Muscle layer of colon (tissue), 2 donors: ENCODE measurements around the gene CYP19A1.

Experiments used
- H3K27ac ChIP-seq: one replicate; pipeline ENCODE4 v1.7.0; 2013; ENCODE audit warnings: low read depth, mild to moderate bottlenecking, low read length, moderate library complexity
- H3K27me3 ChIP-seq, 2 donors: one replicate each; pipeline ENCODE4 v1.7.0; 2013; ENCODE audit warnings: low read length in 2 of 2, mild to moderate bottlenecking in 2 of 2; ENCODE audit not compliant: insufficient read depth in 2 of 2, control insufficient read depth in 1 of 2
- H3K36me3 ChIP-seq: one replicate; pipeline ENCODE4 v1.7.0; 2013; ENCODE audit warnings: mild to moderate bottlenecking, low read length; ENCODE audit not compliant: insufficient read depth
- H3K4me1 ChIP-seq: one replicate; pipeline ENCODE4 v1.7.0; 2013; ENCODE audit warnings: mild to moderate bottlenecking, low read length; ENCODE audit not compliant: insufficient read depth
- H3K4me3 ChIP-seq, 2 donors: one replicate each; pipeline ENCODE4 v1.7.0; 2013; ENCODE audit warnings: low read length in 2 of 2, low read depth in 1 of 2, mild to moderate bottlenecking in 1 of 2, moderate library complexity in 1 of 2
- H3K9ac ChIP-seq: one replicate; pipeline ENCODE4 v1.7.0; 2013; ENCODE audit warnings: low read length
- H3K9me3 ChIP-seq: one replicate; pipeline ENCODE4 v1.7.0; 2013; ENCODE audit warnings: mild to moderate bottlenecking, low read length
- donor health status: abdominal sarcoma.
- donor health status: Adenocarcinoma of cecum.

Gene CYP19A1

GRCh38 chr15:51186181-51186705 is 152.2 kb downstream of the CYP19A1 start:
- H3K36me3 ChIP-seq, result no peaks in the 10 kb centered on the region
- no peaks in the 10 kb centered on the region for H3K9me3 ChIP-seq
- no peak overlapping the region for H3K4me3 ChIP-seq
- H3K27me3 ChIP-seq, result no peaks in the 10 kb centered on the region
- no peak overlapping the region for H3K27ac ChIP-seq
- no peaks in the 10 kb centered on the region for H3K4me1 ChIP-seq
- no peak overlapping the region for H3K9ac ChIP-seq

GRCh38 chr15:51185213-51186159 is 152.9 kb downstream of the CYP19A1 start:
- no peak overlapping the region for H3K4me3 ChIP-seq
- H3K27me3 ChIP-seq, result no peaks in the 10 kb centered on the region
- H3K36me3 ChIP-seq, result no peaks in the 10 kb centered on the region
- H3K9ac ChIP-seq, result no peak overlapping the region
- H3K9me3 ChIP-seq, result no peaks in the 10 kb centered on the region
- H3K4me1 ChIP-seq, result no peaks in the 10 kb centered on the region
- H3K27ac ChIP-seq, result no peak overlapping the region

- Histone ChIP-seq H3K4me1 (no peaks in the 10 kb centered on the region), H3K27ac (no peak overlapping the region), H3K27me3 (no peaks in the 10 kb centered on the region), H3K9me3 (no peaks in the 10 kb centered on the region), H3K36me3 (no peaks in the 10 kb centered on the region), H3K9ac (no peak overlapping the region), H3K4me3 (no peak overlapping the region)
These were observed 153.8 kb downstream of the CYP19A1 start for GRCh38 chr15:51184627-51185026.

- Histone ChIP-seq H3K27me3 (no peaks in the 10 kb centered on the region), H3K4me3 (no peak overlapping the region), H3K27ac (no peak overlapping the region), H3K9me3 (no peaks in the 10 kb centered on the region), H3K9ac (no peak overlapping the region), H3K4me1 (no peaks in the 10 kb centered on the region), H3K36me3 (no peaks in the 10 kb centered on the region)
These were observed 155.3 kb downstream of the CYP19A1 start for GRCh38 chr15:51183076-51183475.

- H3K4me3 ChIP-seq, result no peak overlapping the region
- no peak overlapping the region for H3K9ac ChIP-seq
- no peaks in the 10 kb centered on the region for H3K9me3 ChIP-seq
- H3K4me1 ChIP-seq, result no peaks in the 10 kb centered on the region
- H3K27ac ChIP-seq, result no peak overlapping the region
- H3K36me3 ChIP-seq, result no peaks in the 10 kb centered on the region
- H3K27me3 ChIP-seq, result no peaks in the 10 kb centered on the region
These were observed 156.5 kb downstream of the CYP19A1 start for GRCh38 chr15:51181905-51182304.

GRCh38 chr15:51181221-51181620 is 157.2 kb downstream of the CYP19A1 start:
- no peak overlapping the region for H3K4me3 ChIP-seq
- H3K9ac ChIP-seq, result no peak overlapping the region
- no peaks in the 10 kb centered on the region for H3K27me3 ChIP-seq
- H3K27ac ChIP-seq, result no peak overlapping the region
- H3K4me1 ChIP-seq, result no peaks in the 10 kb centered on the region
- H3K9me3 ChIP-seq, result no peaks in the 10 kb centered on the region
- H3K36me3 ChIP-seq, result no peaks in the 10 kb centered on the region

- Histone ChIP-seq H3K9ac (no peak overlapping the region), H3K4me3 (no peak overlapping the region), H3K36me3 (no peaks in the 10 kb centered on the region), H3K27ac (no peak overlapping the region), H3K9me3 (no peaks in the 10 kb centered on the region), H3K27me3 (no peaks in the 10 kb centered on the region), H3K4me1 (no peaks in the 10 kb centered on the region)
These were observed 157.9 kb downstream of the CYP19A1 start for GRCh38 chr15:51180534-51180933.

GRCh38 chr15:51180011-51180410 is 158.4 kb downstream of the CYP19A1 start:
- Histone ChIP-seq H3K9me3 (no peaks in the 10 kb centered on the region), H3K36me3 (no peaks in the 10 kb centered on the region), H3K27ac (no peak overlapping the region), H3K4me3 (no peak overlapping the region), H3K27me3 (no peaks in the 10 kb centered on the region), H3K9ac (no peak overlapping the region), H3K4me1 (no peaks in the 10 kb centered on the region)

- H3K27ac ChIP-seq, result no peak overlapping the region
- H3K27me3 ChIP-seq, result no peaks in the 10 kb centered on the region
- H3K9me3 ChIP-seq, result no peaks in the 10 kb centered on the region
- no peak overlapping the region for H3K4me3 ChIP-seq
- H3K4me1 ChIP-seq, result peaks cover 10% of the 10 kb centered on the region
- no peak overlapping the region for H3K9ac ChIP-seq
- H3K36me3 ChIP-seq, result no peaks in the 10 kb centered on the region
These were observed 166.2 kb downstream of the CYP19A1 start for GRCh38 chr15:51172193-51172592.

GRCh38 chr15:51171634-51171932 is 166.8 kb downstream of the CYP19A1 start:
- Histone ChIP-seq H3K27ac (no peak overlapping the region), H3K4me1 (peaks cover 10% of the 10 kb centered on the region), H3K4me3 (no peak overlapping the region)

GRCh38 chr15:51170882-51171633 is 167.3 kb downstream of the CYP19A1 start:
- no peak overlapping the region for H3K27ac ChIP-seq
- no peaks in the 10 kb centered on the region for H3K9me3 ChIP-seq
- peaks cover 10% of the 10 kb centered on the region for H3K4me1 ChIP-seq
- H3K9ac ChIP-seq, result no peak overlapping the region
- no peaks in the 10 kb centered on the region for H3K27me3 ChIP-seq
- no peaks in the 10 kb centered on the region for H3K36me3 ChIP-seq
- H3K4me3 ChIP-seq, result no peak overlapping the region

More at GRCh38 chr15:51171634-51171932, 166.8 kb downstream of the CYP19A1 start:
- no peaks in the 10 kb centered on the region for H3K27me3 ChIP-seq
- no peaks in the 10 kb centered on the region for H3K36me3 ChIP-seq
- no peak overlapping the region for H3K9ac ChIP-seq
- no peaks in the 10 kb centered on the region for H3K9me3 ChIP-seq
